Activated naive CD8-positive, alpha-beta T cell (primary cell): ENCODE measurements around the gene CCNK.

Source experiments
- H3K27ac Mint-ChIP-seq: one replicate; pipeline ENCODE4 v1.8.0; 2021; ENCODE audit warnings: mixed read lengths
- H3K27me3 Mint-ChIP-seq: one replicate; pipeline ENCODE4 v1.8.0; 2021; ENCODE audit warnings: mixed read lengths
- H3K36me3 Mint-ChIP-seq: one replicate; pipeline ENCODE4 v1.8.0; 2021; ENCODE audit warnings: mixed read lengths
- H3K4me1 Mint-ChIP-seq: one replicate; pipeline ENCODE4 v1.8.0; 2021; ENCODE audit warnings: low read depth, mixed read lengths
- H3K4me3 Mint-ChIP-seq: one replicate; pipeline ENCODE4 v1.8.0; 2021; ENCODE audit warnings: mild to moderate bottlenecking, mixed read lengths
- H3K9me3 Mint-ChIP-seq: one replicate; pipeline ENCODE4 v1.8.0; 2021; ENCODE audit warnings: low read depth, mixed read lengths

CCNK gene

DNA sequence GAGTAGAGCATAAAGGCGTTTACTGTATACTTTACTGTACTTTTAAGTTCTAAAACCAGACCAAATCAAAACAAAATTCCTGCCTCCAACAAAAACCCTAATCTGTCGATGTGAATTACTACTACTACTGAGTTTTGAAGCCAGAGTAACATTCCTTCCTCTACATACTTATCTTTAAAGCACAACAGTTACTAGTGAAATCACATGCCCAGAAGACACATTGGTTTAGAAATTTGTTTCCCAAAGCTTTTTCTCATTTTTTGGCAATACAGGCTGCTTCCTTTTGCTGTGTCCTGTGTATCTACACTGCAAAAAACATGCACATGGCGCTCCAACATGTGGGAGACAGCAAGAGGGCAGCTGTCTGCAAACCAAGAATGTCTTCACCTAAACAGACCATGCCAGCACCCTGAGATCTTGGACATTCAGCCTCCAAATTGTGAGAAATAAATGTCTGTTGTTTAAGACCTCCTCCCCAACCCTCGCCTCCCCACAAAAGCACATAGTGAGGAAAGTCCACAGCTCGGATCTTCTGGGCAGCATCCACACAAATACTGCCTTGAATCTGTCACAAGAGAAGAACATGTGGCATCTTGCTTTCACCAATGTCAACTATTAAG, 21.6 kb upstream of the CCNK start:
- H3K27ac Mint-ChIP-seq, result no peak overlapping the region
- H3K36me3 Mint-ChIP-seq, result peaks cover 12% of the 10 kb centered on the region
- H3K4me3 Mint-ChIP-seq, result no peak overlapping the region
- H3K27me3 Mint-ChIP-seq, result no peaks in the 10 kb centered on the region
- H3K4me1 Mint-ChIP-seq, result peaks cover 3% of the 10 kb centered on the region
- H3K9me3 Mint-ChIP-seq, result no peaks in the 10 kb centered on the region

- Mint-ChIP-seq H3K27me3 (no peaks in the 10 kb centered on the region), H3K4me1 (peaks cover 3% of the 10 kb centered on the region), H3K4me3 (no peak overlapping the region), H3K27ac (no peak overlapping the region), H3K36me3 (peaks cover 10% of the 10 kb centered on the region), H3K9me3 (no peaks in the 10 kb centered on the region)
These were observed 20.4 kb upstream of the CCNK start for GRCh38 chr14:99460793-99461192.

GRCh38 chr14:99461411-99462085, 19.7 kb upstream of the CCNK start:
- H3K4me3 Mint-ChIP-seq, result no peak overlapping the region
- peaks cover 8% of the 10 kb centered on the region for H3K4me1 Mint-ChIP-seq
- no peaks in the 10 kb centered on the region for H3K27me3 Mint-ChIP-seq
- H3K9me3 Mint-ChIP-seq, result no peaks in the 10 kb centered on the region
- H3K27ac Mint-ChIP-seq, result no peak overlapping the region
- peaks cover 10% of the 10 kb centered on the region for H3K36me3 Mint-ChIP-seq

- no peak overlapping the region for H3K4me3 Mint-ChIP-seq
- no peaks in the 10 kb centered on the region for H3K27me3 Mint-ChIP-seq
- H3K36me3 Mint-ChIP-seq, result peaks cover 10% of the 10 kb centered on the region
- no peak overlapping the region for H3K27ac Mint-ChIP-seq
- H3K9me3 Mint-ChIP-seq, result no peaks in the 10 kb centered on the region
- peaks cover 10% of the 10 kb centered on the region for H3K4me1 Mint-ChIP-seq
These were observed 19.0 kb upstream of the CCNK start for GRCh38 chr14:99462210-99462609.

GRCh38 chr14:99463974-99464373, 17.2 kb upstream of the CCNK start:
- Mint-ChIP-seq H3K4me3 (no peak overlapping the region), H3K4me1 (peaks cover 28% of the 10 kb centered on the region), H3K27me3 (no peaks in the 10 kb centered on the region), H3K9me3 (no peaks in the 10 kb centered on the region), H3K27ac (no peak overlapping the region), H3K36me3 (peaks cover 9% of the 10 kb centered on the region)

GRCh38 chr14:99465288-99465687, 15.9 kb upstream of the CCNK start:
- no peak overlapping the region for H3K27ac Mint-ChIP-seq
- H3K4me1 Mint-ChIP-seq, result peaks cover 40% of the 10 kb centered on the region
- peaks cover 8% of the 10 kb centered on the region for H3K36me3 Mint-ChIP-seq
- H3K4me3 Mint-ChIP-seq, result no peak overlapping the region
- H3K9me3 Mint-ChIP-seq, result no peaks in the 10 kb centered on the region
- H3K27me3 Mint-ChIP-seq, result no peaks in the 10 kb centered on the region

DNA sequence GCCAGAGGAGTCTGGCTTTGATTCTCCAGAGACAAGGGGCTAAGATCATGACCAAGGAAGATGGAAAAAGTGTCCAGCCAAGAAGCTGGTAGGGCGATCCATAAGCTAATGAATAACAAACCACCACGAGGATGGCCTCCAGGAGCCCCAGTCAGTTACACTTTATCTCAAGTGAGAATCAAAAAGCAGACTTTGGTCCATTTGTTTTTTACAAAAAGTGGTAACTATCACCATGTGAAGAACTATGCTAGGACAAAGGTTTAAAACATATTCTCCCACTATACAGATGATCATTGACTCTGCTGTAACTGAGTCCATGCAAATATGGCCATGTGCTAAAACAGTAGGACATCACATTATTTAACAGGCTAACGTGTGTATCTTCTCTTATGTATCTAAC, 14.5 kb upstream of the CCNK start:
- Mint-ChIP-seq H3K27me3 (no peaks in the 10 kb centered on the region), H3K4me1 (peaks cover 47% of the 10 kb centered on the region), H3K9me3 (no peaks in the 10 kb centered on the region), H3K27ac (no peak overlapping the region), H3K4me3 (no peak overlapping the region), H3K36me3 (peaks cover 8% of the 10 kb centered on the region)

- no peak overlapping the region for H3K4me3 Mint-ChIP-seq
- H3K27ac Mint-ChIP-seq, result no peak overlapping the region
- H3K9me3 Mint-ChIP-seq, result no peaks in the 10 kb centered on the region
- H3K27me3 Mint-ChIP-seq, result no peaks in the 10 kb centered on the region
- H3K4me1 Mint-ChIP-seq, result peaks cover 47% of the 10 kb centered on the region
- peaks cover 4% of the 10 kb centered on the region for H3K36me3 Mint-ChIP-seq
These were observed 13.7 kb upstream of the CCNK start for GRCh38 chr14:99467336-99468078.

DNA sequence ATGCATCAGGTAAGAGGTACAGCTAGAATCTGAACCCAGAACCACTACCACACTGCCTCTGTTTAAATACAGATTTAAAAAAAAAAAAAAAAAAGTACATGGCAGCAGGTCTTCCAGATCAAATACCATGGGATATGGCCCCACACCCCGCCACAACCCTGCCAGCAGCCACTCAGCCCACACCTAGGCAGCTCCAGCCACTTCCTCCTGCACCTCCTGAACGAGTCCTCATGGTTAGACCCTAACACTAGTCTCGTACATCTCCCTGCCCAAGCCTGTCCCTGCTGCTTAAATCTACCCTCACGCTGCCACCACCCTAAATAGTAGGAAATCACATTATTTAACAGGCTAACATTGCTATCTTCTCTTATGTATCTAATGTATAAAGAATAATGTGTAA, 13.1 kb upstream of the CCNK start:
- peaks cover 4% of the 10 kb centered on the region for H3K36me3 Mint-ChIP-seq
- peaks cover 50% of the 10 kb centered on the region for H3K4me1 Mint-ChIP-seq
- H3K9me3 Mint-ChIP-seq, result no peaks in the 10 kb centered on the region
- no peaks in the 10 kb centered on the region for H3K27me3 Mint-ChIP-seq
- no peak overlapping the region for H3K27ac Mint-ChIP-seq
- no peak overlapping the region for H3K4me3 Mint-ChIP-seq

GRCh38 chr14:99468836-99469592, 12.2 kb upstream of the CCNK start:
- H3K36me3 Mint-ChIP-seq, result no peaks in the 10 kb centered on the region
- H3K9me3 Mint-ChIP-seq, result no peaks in the 10 kb centered on the region
- no peak overlapping the region for H3K27ac Mint-ChIP-seq
- no peak overlapping the region for H3K4me3 Mint-ChIP-seq
- no peaks in the 10 kb centered on the region for H3K27me3 Mint-ChIP-seq
- H3K4me1 Mint-ChIP-seq, result peaks cover 56% of the 10 kb centered on the region

GRCh38 chr14:99471731-99472130, 9.5 kb upstream of the CCNK start:
- Mint-ChIP-seq H3K27ac (no peak overlapping the region), H3K27me3 (no peaks in the 10 kb centered on the region), H3K4me1 (peaks cover 52% of the 10 kb centered on the region), H3K4me3 (no peak overlapping the region), H3K9me3 (no peaks in the 10 kb centered on the region), H3K36me3 (no peaks in the 10 kb centered on the region)

DNA sequence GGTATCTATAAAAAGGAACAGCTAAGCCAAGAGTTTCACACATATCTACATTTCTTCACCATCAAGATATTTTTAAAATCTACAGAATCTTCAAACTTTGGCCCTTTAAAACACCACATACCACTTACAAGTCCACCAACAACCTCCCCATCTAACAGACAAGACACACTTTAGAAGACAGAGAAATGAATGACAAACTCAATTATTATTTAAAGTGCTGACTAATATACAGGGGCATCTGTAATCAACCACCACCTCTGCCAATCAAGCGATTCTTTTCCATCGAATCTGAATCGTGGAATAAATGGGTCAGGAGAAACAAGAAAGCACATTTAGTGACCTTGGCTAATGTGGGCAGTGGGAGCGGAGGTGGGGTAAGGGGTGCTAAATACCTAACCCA, 8.3 kb upstream of the CCNK start:
- H3K27ac Mint-ChIP-seq, result no peak overlapping the region
- peaks cover 51% of the 10 kb centered on the region for H3K4me1 Mint-ChIP-seq
- H3K4me3 Mint-ChIP-seq, result no peak overlapping the region
- H3K27me3 Mint-ChIP-seq, result no peaks in the 10 kb centered on the region
- H3K9me3 Mint-ChIP-seq, result no peaks in the 10 kb centered on the region
- no peaks in the 10 kb centered on the region for H3K36me3 Mint-ChIP-seq

- Mint-ChIP-seq H3K36me3 (no peaks in the 10 kb centered on the region), H3K4me3 (no peak overlapping the region), H3K4me1 (peaks cover 51% of the 10 kb centered on the region), H3K27me3 (no peaks in the 10 kb centered on the region), H3K27ac (no peak overlapping the region), H3K9me3 (no peaks in the 10 kb centered on the region)
These were observed 7.8 kb upstream of the CCNK start for GRCh38 chr14:99473458-99473857.

GRCh38 chr14:99475179-99475578, 6.0 kb upstream of the CCNK start:
- Mint-ChIP-seq H3K4me1 (peaks cover 48% of the 10 kb centered on the region), H3K9me3 (no peaks in the 10 kb centered on the region), H3K27ac (no peak overlapping the region), H3K4me3 (no peak overlapping the region), H3K36me3 (no peaks in the 10 kb centered on the region), H3K27me3 (no peaks in the 10 kb centered on the region)

- no peak overlapping the region for H3K27ac Mint-ChIP-seq
- peaks cover 44% of the 10 kb centered on the region for H3K4me1 Mint-ChIP-seq
- no peaks in the 10 kb centered on the region for H3K9me3 Mint-ChIP-seq
- H3K27me3 Mint-ChIP-seq, result no peaks in the 10 kb centered on the region
- H3K36me3 Mint-ChIP-seq, result no peaks in the 10 kb centered on the region
- H3K4me3 Mint-ChIP-seq, result no peak overlapping the region
These were observed 5.5 kb upstream of the CCNK start for GRCh38 chr14:99475660-99476059.
